Panc1 (cell line): ENCODE measurements around the gene SNTG2. TPM values are rescaled to one million over a fixed set of nuclear protein-coding genes. Genes with fewer than 3 reads are reported as not detected.
"Not testable (repeated sequence)": the region's sequence is repeated elsewhere in the genome, so short reads cannot be mapped to it uniquely, and the experiment has no call there.

Experiments used
- ATAC-seq: fragments of 200-7000 bp; cut with Tn5 transposase; 2 replicates; pipeline ENCODE4 v1.9.1; 2020; ENCODE audit warnings: mild to moderate bottlenecking, moderate library complexity
- BruUV-seq: library from RNA; stranded (reverse); fragments of 400-500 nt; replicated peaks from 2 replicates; lab custom pipeline; 2021; lab: Mats Ljungman, UMichigan
- CTCF ChIA-PET: fragments of 300-600 bp; sonication (Branson Sonifier 250); formaldehyde crosslinking; loops from one replicate; lab custom pipeline; 2022; ENCODE audit warnings: antibody characterized with exemption; lab: Charles Lee
- POLR2A ChIA-PET: fragments of 300-600 bp; sonication (Branson Sonifier 250); formaldehyde crosslinking; loops from one replicate; lab custom pipeline; 2022; ENCODE audit warnings: antibody characterized with exemption; lab: Charles Lee
- DNase-seq: peaks from one replicate; pipeline ENCODE4 v3.0.0-alpha.2; 2010; ENCODE audit warnings: low read depth, low spot score
- H3K27ac ChIP-seq: 2 replicates; pipeline ENCODE4 v1.5.1; 2011; ENCODE audit warnings: mild to moderate bottlenecking, low read length, inconsistent platforms
- H3K27me3 ChIP-seq: fragments of 200-500 bp; sonication (Bioruptor generic); 2 replicates; pipeline ENCODE4 v1.6.0; 2014; ENCODE audit warnings: low read length, inconsistent platforms; ENCODE audit not compliant: control insufficient read depth, insufficient read depth
- H3K36me3 ChIP-seq: fragments of 200-500 bp; sonication (Bioruptor generic); 2 replicates; pipeline ENCODE4 v1.5.1; 2014; ENCODE audit warnings: inconsistent platforms, mild to moderate bottlenecking, low read length, moderate library complexity; ENCODE audit not compliant: control insufficient read depth, insufficient read depth
- H3K4me1 ChIP-seq: 2 replicates; pipeline ENCODE4 v1.5.1; 2011; ENCODE audit warnings: inconsistent platforms, mild to moderate bottlenecking, low read length, moderate library complexity; ENCODE audit not compliant: control insufficient read depth, insufficient read depth
- H3K4me3 ChIP-seq, 2 experiments: 2 replicates each; pipeline ENCODE4 v1.5.1; 2011 to 2012; ENCODE audit warnings: low read depth in 2 of 2, low read length in 2 of 2, mild to moderate bottlenecking in 2 of 2, inconsistent platforms in 1 of 2, moderate library complexity in 1 of 2
- H3K9me3 ChIP-seq: fragments of 200-500 bp; sonication (Bioruptor generic); 2 replicates; pipeline ENCODE4 v1.5.1; 2014; ENCODE audit warnings: low read depth, mild to moderate bottlenecking, inconsistent platforms, low read length, moderate library complexity; ENCODE audit not compliant: control insufficient read depth, insufficient read depth
- CTCF ChIP-seq: fragments of 450-650 bp; IDR thresholded peaks from 2 replicates; pipeline ENCODE4 v1.5.1; 2017; ENCODE audit warnings: mild to moderate bottlenecking
- POLR2AphosphoS5 ChIP-seq: IDR thresholded peaks from 2 replicates; pipeline ENCODE4 v1.6.1; 2012; ENCODE audit warnings: mild to moderate bottlenecking, low read depth, low read length, moderate library complexity
- REST ChIP-seq, 2 experiments: IDR thresholded peaks; 2 replicates each; pipeline ENCODE4 v1.6.1; 2011 to 2012; ENCODE audit warnings: low read depth in 2 of 2, control low read depth in 1 of 2, low read length in 1 of 2, mild to moderate bottlenecking in 1 of 2, moderate library complexity in 1 of 2; ENCODE audit not compliant: insufficient read depth in 1 of 2
- SIN3A ChIP-seq: IDR thresholded peaks from 2 replicates; pipeline ENCODE4 v1.6.1; 2012; ENCODE audit warnings: low read depth, mild to moderate bottlenecking, low read length, moderate library complexity, borderline replicate concordance; ENCODE audit not compliant: insufficient read depth
- TCF7L2 ChIP-seq: IDR thresholded peaks from 2 replicates; pipeline ENCODE4 v1.6.1; 2011; ENCODE audit warnings: mild to moderate bottlenecking, low read depth, low read length, inconsistent platforms
- in situ Hi-C: cut with HindIII; loops from 2 replicates; pipeline ENCODE4 v1.10.0; 2016; ENCODE audit warnings: low sequenced_read_pairs, low pct_unique_long_range_greater_than_20kb
- intact Hi-C: fragments of 100-400 bp; cut with micrococcal nuclease; formaldehyde crosslinking; loops from one replicate; pipeline ENCODE4 v1.10.0; 2022; ENCODE audit not compliant: unreplicated experiment
- total RNA-seq: library from RNA; stranded (reverse); gene quantifications from one replicate; pipeline ENCODE4 v1.2.1, GENCODE V29; 2021; ENCODE audit not compliant: unreplicated experiment

Gene SNTG2
- total RNA-seq, 1 experiment from 2014 or later, result not detected

GRCh38 chr2:1390118-1390517 lies 439.5 kb downstream of the SNTG2 start:
- H3K4me1 ChIP-seq, H3K4me3 ChIP-seq, DNase-seq, in situ Hi-C loops, H3K27ac ChIP-seq, intact Hi-C loops, H3K36me3 ChIP-seq, H3K9me3 ChIP-seq, BruUV-seq, CTCF ChIA-PET, ATAC-seq, H3K27me3 ChIP-seq, POLR2A ChIA-PET: not testable (repeated sequence)

DNA sequence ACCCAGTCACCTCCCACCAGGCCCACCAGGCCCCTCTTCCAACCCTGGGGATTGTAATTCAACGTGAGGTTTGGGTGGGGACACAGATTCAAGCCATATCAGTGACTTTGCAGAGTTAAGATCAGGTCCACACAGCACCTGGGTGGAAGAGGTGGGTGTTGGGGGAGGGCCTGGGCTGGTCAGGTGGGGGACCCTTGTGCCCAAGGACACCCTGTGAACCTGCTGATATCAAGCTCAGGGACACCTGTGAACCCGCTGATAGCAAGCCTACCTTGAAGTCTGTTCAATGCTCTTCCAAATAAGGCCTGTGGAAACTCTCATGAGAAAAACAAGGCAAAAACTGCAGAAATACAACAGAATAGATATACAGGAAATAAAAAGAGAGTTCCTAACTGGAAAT lies 442.7 kb downstream of the SNTG2 start:
- no peak overlapping the region for H3K4me3 ChIP-seq
- ChIA-PET POLR2A (no interaction called here), CTCF (no interaction called here)
- H3K4me1 ChIP-seq, result no peaks in the 10 kb centered on the region
- no TSS peak for BruUV-seq
- no peak overlapping the region for H3K27ac ChIP-seq
- in situ Hi-C loops, result no loop called here
- ATAC-seq (no peak), DNase-seq (no peak)
- no peaks in the 10 kb centered on the region for H3K36me3 ChIP-seq
- intact Hi-C loops, result no loop called here
- H3K9me3 ChIP-seq, result no peaks in the 10 kb centered on the region
- H3K27me3 ChIP-seq, result no peaks in the 10 kb centered on the region
- no peak for TF ChIP-seq REST (IDR thresholded peaks at IDR 0.05; ENCODE audit: insufficient read depth in 1 of 2, low read depth in 2 of 2, low read length in 1 of 2)
- no peak for TF ChIP-seq SIN3A
- no peak for TF ChIP-seq CTCF
- no peak for TF ChIP-seq POLR2AphosphoS5

DNA sequence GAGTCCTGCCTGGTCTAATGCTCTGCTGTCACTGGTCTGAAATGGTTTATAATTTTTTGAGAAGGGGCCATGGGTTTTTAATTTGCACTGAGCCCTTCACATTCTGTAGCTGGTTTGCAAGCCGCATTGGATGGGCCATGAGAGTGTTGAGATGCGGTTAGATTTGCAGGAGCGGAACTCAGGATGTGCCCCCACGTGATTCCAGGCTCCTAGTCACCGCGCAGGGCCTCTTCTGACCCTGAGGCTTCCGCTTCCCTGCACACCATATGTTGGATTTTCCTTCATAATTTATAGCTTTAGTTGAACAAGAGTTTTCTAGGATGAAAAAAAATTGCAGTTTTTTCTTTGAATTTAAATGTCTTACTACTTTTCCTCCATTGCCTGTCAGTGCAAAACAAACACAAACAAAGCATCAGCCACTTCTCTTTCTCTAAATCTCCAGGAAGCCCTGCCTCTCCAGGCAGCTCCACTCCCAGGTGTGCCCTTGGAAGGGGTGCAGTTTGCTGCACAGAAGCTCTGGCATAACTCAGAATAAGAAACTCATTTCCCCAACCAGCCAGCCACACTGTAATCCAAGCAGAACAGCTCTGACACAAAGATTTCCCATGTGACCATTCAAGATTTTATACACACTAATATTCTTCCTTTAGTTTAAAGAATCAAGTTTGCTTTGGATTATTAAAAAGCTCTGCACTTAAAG lies 444.2 kb downstream of the SNTG2 start:
- POLR2A ChIA-PET, result no interaction called here
- Histone ChIP-seq H3K4me3 (no peak overlapping the region), H3K36me3 (no peaks in the 10 kb centered on the region)

More for the DNA sequence above, 444.2 kb downstream of the SNTG2 start:
- CTCF ChIA-PET, result no interaction called here
- ATAC-seq (no peak), DNase-seq (no peak)
- H3K4me1 ChIP-seq, result no peaks in the 10 kb centered on the region
- TF ChIP-seq POLR2AphosphoS5 (no peak), REST (IDR thresholded peaks at IDR 0.05; ENCODE audit: insufficient read depth in 1 of 2, low read depth in 2 of 2, low read length in 1 of 2) (no peak), SIN3A (no peak), TCF7L2 (no peak), CTCF (no peak)
- no peaks in the 10 kb centered on the region for H3K27me3 ChIP-seq
- no peaks in the 10 kb centered on the region for H3K9me3 ChIP-seq
- BruUV-seq, result no TSS peak
- intact Hi-C loops (no loop called here), in situ Hi-C loops (no loop called here)
- no peak overlapping the region for H3K27ac ChIP-seq
